NOMO-1 (cell line): ENCODE measurements around the gene COLGALT1.
"Not testable (repeated sequence)": the region's sequence is repeated elsewhere in the genome, so short reads cannot be mapped to it uniquely, and the experiment has no call there.

Source experiments
- DNase-seq, 2 experiments: peaks; one replicate each; lab custom pipeline; 2025; ENCODE audit not compliant: unreplicated experiment in 2 of 2; lab: John Stamatoyannopoulos, UW

Gene COLGALT1

GRCh38 chr19:17555480-17555928 lies at the start of gene COLGALT1:
COLGALT1 (plus strand) TSS chr19:17555649; CDS start chr19:17555714, 65 bp downstream.
- peak; percentile 99 for DNase-seq

- DNase-seq, result no peak
These were observed 48.7 kb upstream of the COLGALT1 start for GRCh38 chr19:17506745-17507144.

- DNase-seq, result not testable (repeated sequence)
These were observed 46.9 kb upstream of the COLGALT1 start for GRCh38 chr19:17508558-17508933.

- DNase-seq, result no peak
These were observed 45.0 kb upstream of the COLGALT1 start for GRCh38 chr19:17510220-17510993.

GRCh38 chr19:17511724-17512573 lies 43.5 kb upstream of the COLGALT1 start:
- DNase-seq, result peak; percentile 88 to 92

GRCh38 chr19:17512574-17512939 lies 42.9 kb upstream of the COLGALT1 start:
- no peak for DNase-seq

GRCh38 chr19:17515408-17516149 lies 39.9 kb upstream of the COLGALT1 start:
- DNase-seq, result no peak

- DNase-seq, result no peak
These were observed 37.6 kb upstream of the COLGALT1 start for GRCh38 chr19:17517898-17518297.

- DNase-seq, result not testable (repeated sequence)
These were observed 36.8 kb upstream of the COLGALT1 start for GRCh38 chr19:17518654-17519053.

GRCh38 chr19:17519967-17520366 lies 35.5 kb upstream of the COLGALT1 start:
- no peak for DNase-seq

- no peak for DNase-seq
These were observed 34.6 kb upstream of the COLGALT1 start for GRCh38 chr19:17520865-17521264.

GRCh38 chr19:17522988-17523872 lies 32.2 kb upstream of the COLGALT1 start:
- peak; percentile 96 to 97 for DNase-seq

GRCh38 chr19:17524651-17525050 lies 30.8 kb upstream of the COLGALT1 start:
- no peak for DNase-seq

GRCh38 chr19:17525141-17525540 lies 30.3 kb upstream of the COLGALT1 start:
- no peak for DNase-seq

- DNase-seq, result no peak
These were observed 28.5 kb upstream of the COLGALT1 start for GRCh38 chr19:17526922-17527321.

GRCh38 chr19:17527326-17527725 lies 28.1 kb upstream of the COLGALT1 start:
- DNase-seq, result no peak

GRCh38 chr19:17528610-17529009 lies 26.8 kb upstream of the COLGALT1 start:
- DNase-seq, result no peak

- DNase-seq, result no peak
These were observed 25.9 kb upstream of the COLGALT1 start for GRCh38 chr19:17529239-17530158.

- no peak for DNase-seq
These were observed 24.9 kb upstream of the COLGALT1 start for GRCh38 chr19:17530586-17530985.
